ENCODE data around the gene BET1L. TPM values are rescaled to one million over a fixed set of nuclear protein-coding genes. Genes with fewer than 3 reads are reported as not detected.

Gene BET1L
- total and polyA plus RNA-seq, 3 donors from 2014 or later, result 43.7 to 79.9 (median 47.5) TPM

- Histone ChIP-seq H3K4me1 (peaks cover 13% of the 10 kb centered on the region), H3K27ac (no peak overlapping the region), H3K9me3 (no peaks in the 10 kb centered on the region), H3K27me3 (no peaks in the 10 kb centered on the region), H3K36me3 (ENCODE audit: low read depth, missing control alignments) (no peaks in the 10 kb centered on the region), H3K4me3 (no peak overlapping the region)
- intact Hi-C loops (cut with DNase I; ENCODE audit: low total_unique reads), result no loop called here
- 82 to 84% methylated on average over 20 of the region's 20 CpGs for WGBS, 2 donors
- DNase-seq, result no peak
- no peak for TF ChIP-seq CTCF (IDR thresholded peaks at IDR 0.05)
- TF ChIP-seq POLR2A (IDR thresholded peaks at IDR 0.05), result no peak
Observed at GRCh38 chr11:232783-233565, 25.8 kb upstream of the BET1L start.

DNA sequence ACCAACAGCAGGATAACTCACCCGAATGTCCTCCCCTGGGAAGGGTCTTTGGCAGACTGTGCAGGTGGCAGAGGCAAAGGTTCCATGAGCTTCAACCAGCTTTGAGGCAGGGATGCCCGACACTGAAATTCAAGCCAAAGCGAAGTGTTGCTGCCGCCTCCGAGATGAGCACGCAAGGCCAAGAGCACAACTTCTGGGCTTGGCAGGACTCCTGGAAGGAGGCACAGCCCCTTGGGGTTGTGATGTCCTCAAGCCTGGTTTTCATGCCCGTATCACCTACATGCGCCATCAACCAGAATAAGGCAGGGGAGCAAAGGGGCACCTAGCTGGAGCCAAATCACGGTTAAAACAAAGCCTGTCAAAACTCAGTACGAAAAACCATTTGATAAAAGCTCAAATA, 23.2 kb upstream of the BET1L start:
- TF ChIP-seq CTCF (IDR thresholded peaks at IDR 0.05) (no peak), POLR2A (IDR thresholded peaks at IDR 0.05) (no peak)
- H3K9me3 ChIP-seq, result no peaks in the 10 kb centered on the region
- peaks cover 5% of the 10 kb centered on the region for H3K4me1 ChIP-seq
- no peaks in the 10 kb centered on the region for H3K27me3 ChIP-seq
- no peak overlapping the region for H3K4me3 ChIP-seq
- no peak overlapping the region for H3K27ac ChIP-seq
- WGBS, 2 donors, result 96% methylated on average over 10 of the region's 10 CpGs
- H3K36me3 ChIP-seq (ENCODE audit: low read depth, missing control alignments), result no peaks in the 10 kb centered on the region
- no peak for DNase-seq
- intact Hi-C loops (cut with DNase I; ENCODE audit: low total_unique reads), result no loop called here

GRCh38 chr11:227824-228379, 20.7 kb upstream of the BET1L start:
- no peaks in the 10 kb centered on the region for H3K27me3 ChIP-seq
- H3K27ac ChIP-seq, result no peak overlapping the region
- H3K36me3 ChIP-seq (ENCODE audit: low read depth, missing control alignments), result no peaks in the 10 kb centered on the region
- DNase-seq, result no peak
- no peak overlapping the region for H3K4me3 ChIP-seq
- no peaks in the 10 kb centered on the region for H3K9me3 ChIP-seq
- TF ChIP-seq POLR2A (IDR thresholded peaks at IDR 0.05) (no peak), CTCF (IDR thresholded peaks at IDR 0.05) (no peak)
- intact Hi-C loops (cut with DNase I; ENCODE audit: low total_unique reads), result no loop called here
- no peaks in the 10 kb centered on the region for H3K4me1 ChIP-seq
- WGBS, 2 donors, result 84 to 89% methylated on average over 6 of the region's 6 CpGs

GRCh38 chr11:225734-226453, 18.7 kb upstream of the BET1L start:
- H3K4me3 ChIP-seq, result no peak overlapping the region
- DNase-seq, result no peak
- intact Hi-C loops (cut with DNase I; ENCODE audit: low total_unique reads), result no loop called here
- H3K27ac ChIP-seq, result no peak overlapping the region
- H3K36me3 ChIP-seq (ENCODE audit: low read depth, missing control alignments), result no peaks in the 10 kb centered on the region
- TF ChIP-seq CTCF (IDR thresholded peaks at IDR 0.05) (no peak), POLR2A (IDR thresholded peaks at IDR 0.05) (no peak)
- no peaks in the 10 kb centered on the region for H3K4me1 ChIP-seq
- no peaks in the 10 kb centered on the region for H3K27me3 ChIP-seq
- H3K9me3 ChIP-seq, result no peaks in the 10 kb centered on the region
- 92 to 95% methylated on average over 10 of the region's 10 CpGs for WGBS, 2 donors
